Kidney epithelial cell (primary cell): ENCODE results near the gene POLN. TPM values are rescaled to one million over a fixed set of nuclear protein-coding genes. Genes with fewer than 3 reads are reported as not detected.

Experiments used
- DNase-seq: peaks from one replicate; pipeline ENCODE4 v3.0.0-alpha.2; 2010; ENCODE audit warnings: low read depth
- H3K27me3 ChIP-seq: 2 replicates; pipeline ENCODE4 v1.6.0; 2011; ENCODE audit warnings: low read length; ENCODE audit not compliant: control insufficient read depth, insufficient read depth
- H3K36me3 ChIP-seq: 2 replicates; pipeline ENCODE4 v1.5.1; 2011; ENCODE audit warnings: low read length; ENCODE audit not compliant: control insufficient read depth, insufficient read depth
- H3K4me3 ChIP-seq: 2 replicates; pipeline ENCODE4 v1.5.1; 2011; ENCODE audit warnings: low read depth, mild to moderate bottlenecking, control low read depth, low read length
- total RNA-seq: library from RNA; depleted of rRNA; stranded (reverse); fragments of >200 nt; gene quantifications from 2 replicates; pipeline ENCODE4 v1.2.3, GENCODE V29; 2015
- TF ChIP-seq, protein P1 (sequence below): IDR thresholded peaks from 2 replicates; pipeline ENCODE4 v1.5.1; 2011; ENCODE audit warnings: mild to moderate bottlenecking, moderate library complexity, low read length, control low read depth, inconsistent platforms; ENCODE audit not compliant: insufficient read depth, poor library complexity, severe bottlenecking

The POLN gene
- total RNA-seq, 1 donor from 2014 or later, result 0.38 TPM

DNA sequence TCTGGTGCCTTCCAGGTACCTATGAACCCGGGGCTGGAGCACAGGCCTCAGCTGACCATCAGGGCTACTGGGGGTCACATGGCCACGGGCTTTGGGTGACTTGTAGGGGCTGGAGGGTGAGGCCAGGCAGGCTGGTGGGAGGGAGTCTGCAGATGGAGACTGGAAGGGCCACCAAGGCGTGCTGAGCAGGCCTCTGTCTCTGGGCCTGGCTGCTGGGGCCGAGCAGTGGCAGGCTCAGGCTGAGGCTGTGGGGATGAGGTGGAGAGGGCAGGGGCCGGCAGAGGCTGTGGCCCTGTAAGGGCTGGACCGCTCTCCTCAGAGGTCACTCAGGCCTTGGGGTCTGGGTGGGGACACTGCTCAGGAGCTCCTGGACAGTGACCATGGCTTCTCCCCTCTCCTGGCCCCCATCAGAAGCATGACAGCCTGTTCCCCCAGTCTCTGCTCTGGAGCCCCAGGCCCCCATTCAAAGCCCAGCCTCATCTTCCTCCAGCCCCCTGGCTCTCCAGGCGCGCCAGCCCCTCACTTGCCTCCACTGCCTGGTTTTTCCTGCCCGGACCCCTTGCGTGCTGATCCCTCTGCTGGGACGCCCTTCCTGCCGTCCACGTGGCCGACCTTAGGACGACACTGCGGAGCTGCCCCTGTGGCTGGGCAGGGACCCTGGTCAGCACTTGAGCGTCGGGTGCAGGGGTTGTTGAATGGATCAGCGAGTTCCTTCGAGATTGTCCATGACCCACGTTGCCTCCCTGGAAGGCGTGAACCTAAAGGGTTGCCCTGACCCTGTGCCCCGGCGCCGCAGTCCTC, 193.9 kb downstream of the POLN start:
- H3K27me3 ChIP-seq, result peaks cover 11% of the 10 kb centered on the region
- H3K36me3 ChIP-seq, result peaks cover 1% of the 10 kb centered on the region
- H3K4me3 ChIP-seq, result no peak overlapping the region
- TF ChIP-seq, protein P1, sequence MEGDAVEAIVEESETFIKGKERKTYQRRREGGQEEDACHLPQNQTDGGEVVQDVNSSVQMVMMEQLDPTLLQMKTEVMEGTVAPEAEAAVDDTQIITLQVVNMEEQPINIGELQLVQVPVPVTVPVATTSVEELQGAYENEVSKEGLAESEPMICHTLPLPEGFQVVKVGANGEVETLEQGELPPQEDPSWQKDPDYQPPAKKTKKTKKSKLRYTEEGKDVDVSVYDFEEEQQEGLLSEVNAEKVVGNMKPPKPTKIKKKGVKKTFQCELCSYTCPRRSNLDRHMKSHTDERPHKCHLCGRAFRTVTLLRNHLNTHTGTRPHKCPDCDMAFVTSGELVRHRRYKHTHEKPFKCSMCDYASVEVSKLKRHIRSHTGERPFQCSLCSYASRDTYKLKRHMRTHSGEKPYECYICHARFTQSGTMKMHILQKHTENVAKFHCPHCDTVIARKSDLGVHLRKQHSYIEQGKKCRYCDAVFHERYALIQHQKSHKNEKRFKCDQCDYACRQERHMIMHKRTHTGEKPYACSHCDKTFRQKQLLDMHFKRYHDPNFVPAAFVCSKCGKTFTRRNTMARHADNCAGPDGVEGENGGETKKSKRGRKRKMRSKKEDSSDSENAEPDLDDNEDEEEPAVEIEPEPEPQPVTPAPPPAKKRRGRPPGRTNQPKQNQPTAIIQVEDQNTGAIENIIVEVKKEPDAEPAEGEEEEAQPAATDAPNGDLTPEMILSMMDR, result no peak
- no peak for DNase-seq

DNA sequence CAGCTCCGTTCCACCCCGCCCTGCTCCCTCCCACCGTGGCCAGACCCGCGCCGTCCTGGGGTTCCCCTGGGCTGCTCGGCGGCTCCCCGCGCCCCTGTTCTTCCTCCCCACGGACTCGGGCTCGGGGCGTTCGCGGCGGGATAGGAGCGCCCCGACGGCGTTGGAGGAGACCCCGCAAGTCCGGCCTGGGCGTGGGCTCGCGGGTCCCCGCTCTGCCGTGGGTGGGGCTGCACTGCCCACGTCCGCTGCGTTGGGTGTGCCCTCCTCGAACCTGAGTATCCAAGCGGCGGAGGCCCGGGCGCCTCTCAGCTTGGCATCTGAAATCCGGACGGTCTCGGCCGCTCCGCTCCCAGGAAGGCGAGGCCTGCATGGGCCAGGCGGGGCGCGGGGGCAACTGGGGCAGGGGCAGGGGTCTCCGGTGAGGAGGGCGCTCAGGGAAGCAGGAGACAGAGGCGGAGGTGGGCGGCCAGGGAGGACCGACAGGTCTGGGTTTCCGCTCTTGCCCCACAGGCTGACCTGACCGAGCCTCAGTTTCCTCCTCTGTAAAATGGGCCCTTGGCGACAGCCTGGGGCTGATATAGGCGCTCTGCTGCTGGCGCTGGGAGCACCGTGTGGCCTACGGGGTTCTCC, 194.8 kb downstream of the POLN start:
- TF ChIP-seq, protein P1, result no peak

DNA sequence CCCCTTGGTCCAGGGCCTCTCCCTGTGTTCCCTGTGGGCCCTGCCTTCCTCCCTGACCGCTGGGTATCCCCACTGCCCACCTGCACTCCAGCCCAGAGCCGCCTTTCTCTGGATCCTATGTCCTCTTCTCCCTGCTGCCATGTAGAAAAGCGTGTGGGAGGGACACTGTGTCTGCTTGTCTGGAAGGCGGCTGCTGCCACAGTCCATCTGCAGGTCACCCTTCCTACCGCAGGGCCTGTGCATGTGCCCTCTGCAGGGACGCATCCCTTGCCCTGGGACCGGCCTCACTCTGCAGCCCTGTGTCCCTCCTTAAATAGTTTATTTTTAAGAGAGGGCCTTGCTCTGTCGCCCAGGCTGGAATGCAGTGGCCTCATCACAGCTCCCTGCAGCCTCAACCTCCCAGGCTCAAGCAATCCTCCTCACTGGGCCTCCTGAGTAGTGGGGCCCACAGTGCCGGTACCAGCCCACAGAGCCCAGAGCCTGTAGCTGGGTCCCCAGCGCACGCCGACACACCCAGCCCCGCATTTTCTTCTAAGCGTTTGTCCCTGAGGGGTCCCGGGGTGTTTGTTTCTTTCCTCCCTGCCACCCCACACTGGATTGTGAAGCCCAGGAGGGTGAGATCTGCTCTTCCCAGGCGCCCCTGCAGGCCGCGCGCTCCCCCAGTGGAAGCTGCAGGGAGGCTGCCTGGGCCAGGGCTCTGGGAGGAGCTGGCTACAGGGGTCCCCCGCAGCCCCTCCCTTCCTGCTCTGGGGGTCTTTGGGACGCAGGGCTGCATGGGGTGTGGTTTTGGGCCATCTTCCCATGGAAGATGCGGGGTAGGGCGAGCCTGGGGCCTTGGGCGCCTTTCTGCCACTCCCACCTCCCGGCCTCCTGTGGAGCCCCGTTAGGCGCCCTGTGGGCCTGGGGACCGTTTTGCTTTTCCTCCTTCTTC, 195.6 kb downstream of the POLN start:
- H3K36me3 ChIP-seq, result peaks cover 1% of the 10 kb centered on the region
- TF ChIP-seq, protein P1, result no peak
- DNase-seq, result no peak
- H3K4me3 ChIP-seq, result no peak overlapping the region
- H3K27me3 ChIP-seq, result peaks cover 13% of the 10 kb centered on the region

More for the DNA sequence above, 194.8 kb downstream of the POLN start:
- peaks cover 1% of the 10 kb centered on the region for H3K36me3 ChIP-seq
- peaks cover 11% of the 10 kb centered on the region for H3K27me3 ChIP-seq
- no peak overlapping the region for H3K4me3 ChIP-seq
- DNase-seq, result no peak

DNA sequence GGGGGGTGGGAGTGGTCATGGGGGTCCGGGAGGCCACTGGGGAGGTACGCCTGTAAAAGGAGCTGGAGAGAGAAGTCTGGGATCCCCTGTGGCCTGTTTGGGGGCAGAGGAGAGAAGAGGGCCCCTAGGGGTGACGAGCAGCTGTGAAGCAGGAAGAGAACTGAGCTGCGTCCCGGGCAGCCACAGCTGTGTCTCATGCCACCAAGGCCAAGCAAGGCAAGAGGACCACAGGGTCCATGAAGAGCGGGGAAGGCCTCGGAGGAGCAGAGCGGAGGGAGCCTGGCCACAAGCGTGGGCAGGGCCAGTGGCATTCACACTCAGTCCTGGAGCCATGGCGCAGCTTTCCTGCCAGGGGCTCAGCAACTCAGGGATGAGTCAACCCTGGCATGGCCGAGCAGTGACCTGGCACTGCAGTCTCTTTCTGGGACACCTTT, 196.4 kb downstream of the POLN start:
- TF ChIP-seq, protein P1, result no peak

DNA sequence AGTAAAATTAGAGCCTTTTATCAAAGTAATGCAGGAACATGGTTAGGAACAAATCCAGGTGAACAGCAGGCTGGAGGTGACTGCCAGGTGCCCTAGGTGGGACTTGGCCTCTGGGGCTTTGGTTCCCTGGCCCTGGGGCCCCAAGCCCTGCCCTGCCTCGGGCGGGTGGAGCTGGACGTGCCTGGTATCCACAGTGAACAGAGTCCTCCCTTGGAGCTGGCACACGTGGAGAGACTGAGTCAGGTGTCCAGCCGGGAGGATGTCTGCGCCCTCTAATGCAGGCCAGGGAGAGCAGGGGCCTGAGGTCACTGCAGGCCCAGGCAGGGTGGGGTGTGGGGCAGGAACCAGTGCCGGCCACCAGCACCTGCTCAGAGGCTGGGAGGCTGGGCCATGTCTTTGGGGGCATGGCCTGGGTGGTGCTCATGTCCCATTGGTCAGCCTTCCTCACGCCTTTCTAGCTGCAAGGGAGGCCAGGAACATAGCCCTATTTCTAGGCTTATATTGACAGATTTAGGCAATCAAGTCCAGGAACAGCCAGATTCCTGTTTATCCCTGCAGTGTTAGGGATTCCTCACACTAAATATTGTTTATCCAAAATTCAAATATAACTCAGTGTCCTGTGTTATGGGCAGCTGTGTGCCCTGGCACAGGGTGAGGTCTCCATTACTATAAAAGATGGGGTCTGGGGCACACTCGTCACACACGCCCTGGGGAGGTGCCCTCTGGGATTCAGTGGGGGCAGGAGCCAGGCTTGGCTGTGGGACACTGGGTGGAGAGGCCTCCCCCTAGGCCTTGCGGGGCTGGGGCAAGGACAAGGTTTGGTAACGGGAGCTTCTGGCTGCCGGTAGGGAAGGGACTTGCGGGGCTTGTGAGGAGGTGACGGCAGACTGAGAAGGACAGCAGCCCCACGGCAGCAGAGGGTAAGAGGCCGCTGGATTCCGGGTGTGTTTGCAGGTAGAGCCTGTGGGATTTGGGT, 197.1 kb downstream of the POLN start:
- TF ChIP-seq, protein P1, result no peak
- no peak for DNase-seq
- Histone ChIP-seq H3K4me3 (no peak overlapping the region), H3K36me3 (peaks cover 1% of the 10 kb centered on the region), H3K27me3 (peaks cover 25% of the 10 kb centered on the region)

More for the DNA sequence above, 196.4 kb downstream of the POLN start:
- Histone ChIP-seq H3K4me3 (no peak overlapping the region), H3K27me3 (peaks cover 21% of the 10 kb centered on the region), H3K36me3 (peaks cover 1% of the 10 kb centered on the region)
- DNase-seq, result no peak
